ENCODE data around the gene COX20. TPM values are rescaled to one million over a fixed set of nuclear protein-coding genes. Genes with fewer than 3 reads are reported as not detected.

Gene COX20
- total and polyA plus RNA-seq, 2 of the 13 experiments (the other 11 are each of a cell fraction or from before 2014, with no cell fraction given): 34.4 to 95.8 TPM

DNA sequence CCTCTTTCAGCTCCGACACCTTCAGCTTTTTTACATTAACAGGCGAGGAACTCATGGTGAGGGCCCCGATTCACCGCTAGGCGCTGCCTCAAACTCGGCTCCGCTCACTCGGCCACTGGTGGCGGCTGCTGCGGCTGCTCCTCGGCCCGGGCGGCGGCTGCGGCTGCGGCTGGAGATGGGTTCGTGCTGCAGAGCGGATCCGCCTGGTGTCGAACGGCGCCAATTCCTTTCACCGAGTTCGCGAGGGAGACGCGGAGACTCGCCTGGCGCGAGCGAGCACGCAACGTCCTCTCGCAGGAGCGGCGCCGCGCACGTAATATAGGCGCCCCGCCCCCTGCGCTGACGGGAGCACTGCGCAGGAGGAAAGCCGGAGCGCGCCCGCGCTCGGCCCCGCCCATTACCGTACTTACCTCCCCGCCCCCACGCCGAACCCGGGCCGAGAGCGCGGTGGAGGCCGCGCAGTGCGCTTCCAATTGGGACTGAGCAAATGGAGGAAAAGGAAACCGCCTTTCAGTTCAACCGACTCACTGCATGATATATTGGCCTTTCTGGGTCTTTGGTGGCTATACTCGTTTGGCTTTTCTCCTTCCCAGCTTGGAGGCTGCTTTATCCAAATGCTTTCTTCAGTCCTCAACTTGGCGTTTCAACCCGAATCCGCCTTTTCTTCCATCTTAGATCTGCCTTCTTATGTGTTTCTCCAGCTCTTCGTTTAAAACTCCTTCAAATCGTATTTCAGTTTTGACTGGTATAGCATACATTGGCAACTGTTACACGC lies 29.0 kb downstream of the COX20 start, which contains the start of gene HNRNPU (continued):
- peak; percentile 91; the same call in 1 of the 2 replicates for TF ChIP-seq ZNF747 (CRISPR knock-in tag; IDR thresholded peaks at IDR 0.05; ENCODE audit: borderline replicate concordance)
- peak; percentile 69; the same call in 1 of the 2 replicates for TF ChIP-seq BRCA1 (CRISPR knock-in tag; IDR thresholded peaks at IDR 0.05)
- TF ChIP-seq, protein P1, sequence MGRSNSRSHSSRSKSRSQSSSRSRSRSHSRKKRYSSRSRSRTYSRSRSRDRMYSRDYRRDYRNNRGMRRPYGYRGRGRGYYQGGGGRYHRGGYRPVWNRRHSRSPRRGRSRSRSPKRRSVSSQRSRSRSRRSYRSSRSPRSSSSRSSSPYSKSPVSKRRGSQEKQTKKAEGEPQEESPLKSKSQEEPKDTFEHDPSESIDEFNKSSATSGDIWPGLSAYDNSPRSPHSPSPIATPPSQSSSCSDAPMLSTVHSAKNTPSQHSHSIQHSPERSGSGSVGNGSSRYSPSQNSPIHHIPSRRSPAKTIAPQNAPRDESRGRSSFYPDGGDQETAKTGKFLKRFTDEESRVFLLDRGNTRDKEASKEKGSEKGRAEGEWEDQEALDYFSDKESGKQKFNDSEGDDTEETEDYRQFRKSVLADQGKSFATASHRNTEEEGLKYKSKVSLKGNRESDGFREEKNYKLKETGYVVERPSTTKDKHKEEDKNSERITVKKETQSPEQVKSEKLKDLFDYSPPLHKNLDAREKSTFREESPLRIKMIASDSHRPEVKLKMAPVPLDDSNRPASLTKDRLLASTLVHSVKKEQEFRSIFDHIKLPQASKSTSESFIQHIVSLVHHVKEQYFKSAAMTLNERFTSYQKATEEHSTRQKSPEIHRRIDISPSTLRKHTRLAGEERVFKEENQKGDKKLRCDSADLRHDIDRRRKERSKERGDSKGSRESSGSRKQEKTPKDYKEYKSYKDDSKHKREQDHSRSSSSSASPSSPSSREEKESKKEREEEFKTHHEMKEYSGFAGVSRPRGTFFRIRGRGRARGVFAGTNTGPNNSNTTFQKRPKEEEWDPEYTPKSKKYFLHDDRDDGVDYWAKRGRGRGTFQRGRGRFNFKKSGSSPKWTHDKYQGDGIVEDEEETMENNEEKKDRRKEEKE (IDR thresholded peaks at IDR 0.05): no peak
- peak; percentile 76; the same call in 1 of the 2 replicates for TF ChIP-seq ISX (CRISPR knock-in tag; conservative IDR thresholded peaks at IDR 0.05)
- no peak for TF ChIP-seq TOE1 (CRISPR knock-in tag; IDR thresholded peaks at IDR 0.05)
- TF ChIP-seq, protein P2, sequence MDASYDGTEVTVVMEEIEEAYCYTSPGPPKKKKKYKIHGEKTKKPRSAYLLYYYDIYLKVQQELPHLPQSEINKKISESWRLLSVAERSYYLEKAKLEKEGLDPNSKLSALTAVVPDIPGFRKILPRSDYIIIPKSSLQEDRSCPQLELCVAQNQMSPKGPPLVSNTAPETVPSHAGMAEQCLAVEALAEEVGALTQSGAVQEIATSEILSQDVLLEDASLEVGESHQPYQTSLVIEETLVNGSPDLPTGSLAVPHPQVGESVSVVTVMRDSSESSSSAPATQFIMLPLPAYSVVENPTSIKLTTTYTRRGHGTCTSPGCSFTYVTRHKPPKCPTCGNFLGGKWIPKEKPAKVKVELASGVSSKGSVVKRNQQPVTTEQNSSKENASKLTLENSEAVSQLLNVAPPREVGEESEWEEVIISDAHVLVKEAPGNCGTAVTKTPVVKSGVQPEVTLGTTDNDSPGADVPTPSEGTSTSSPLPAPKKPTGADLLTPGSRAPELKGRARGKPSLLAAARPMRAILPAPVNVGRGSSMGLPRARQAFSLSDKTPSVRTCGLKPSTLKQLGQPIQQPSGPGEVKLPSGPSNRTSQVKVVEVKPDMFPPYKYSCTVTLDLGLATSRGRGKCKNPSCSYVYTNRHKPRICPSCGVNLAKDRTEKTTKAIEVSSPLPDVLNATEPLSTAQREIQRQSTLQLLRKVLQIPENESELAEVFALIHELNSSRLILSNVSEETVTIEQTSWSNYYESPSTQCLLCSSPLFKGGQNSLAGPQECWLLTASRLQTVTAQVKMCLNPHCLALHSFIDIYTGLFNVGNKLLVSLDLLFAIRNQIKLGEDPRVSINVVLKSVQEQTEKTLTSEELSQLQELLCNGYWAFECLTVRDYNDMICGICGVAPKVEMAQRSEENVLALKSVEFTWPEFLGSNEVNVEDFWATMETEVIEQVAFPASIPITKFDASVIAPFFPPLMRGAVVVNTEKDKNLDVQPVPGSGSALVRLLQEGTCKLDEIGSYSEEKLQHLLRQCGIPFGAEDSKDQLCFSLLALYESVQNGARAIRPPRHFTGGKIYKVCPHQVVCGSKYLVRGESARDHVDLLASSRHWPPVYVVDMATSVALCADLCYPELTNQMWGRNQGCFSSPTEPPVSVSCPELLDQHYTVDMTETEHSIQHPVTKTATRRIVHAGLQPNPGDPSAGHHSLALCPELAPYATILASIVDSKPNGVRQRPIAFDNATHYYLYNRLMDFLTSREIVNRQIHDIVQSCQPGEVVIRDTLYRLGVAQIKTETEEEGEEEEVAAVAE (CRISPR knock-in tag; IDR thresholded peaks at IDR 0.05; ENCODE audit: borderline replicate concordance): 0 out of 2 replicates have a peak, but pooled peaks have one; percentile 32
- TF ChIP-seq HMG20B (CRISPR knock-in tag; conservative IDR thresholded peaks at IDR 0.05): no peak; the same call in 1 of the 2 replicates

Data from HepG2 (cell line).